C4-2B (cell line): ENCODE results near the gene UNC5C.

Experiments
- CTCF ChIP-seq: fragments of 450-650 bp; conservative IDR thresholded peaks from 2 replicates; pipeline ENCODE4 v1.5.1; 2017; ENCODE audit warnings: mild to moderate bottlenecking
- ZFX ChIP-seq: fragments of 450-650 bp; IDR thresholded peaks from 2 replicates; pipeline ENCODE4 v1.6.1; 2017

- no peak for TF ChIP-seq CTCF
- no peak for TF ChIP-seq ZFX
Measured at GRCh38 chr4:95515589-95515988, 33.2 kb downstream of the UNC5C start.
